HG03354 (cell line): ENCODE data around the gene ARMC9.

ENCODE experiments used
- ATAC-seq: cut with Tn5 transposase; IDR thresholded peaks from one replicate; pipeline ENCODE4 v1.9.1; 2021; ENCODE audit warnings: mild to moderate bottlenecking; ENCODE audit not compliant: unreplicated experiment, poor library complexity, severe bottlenecking

ARMC9 gene

GRCh38 chr2:231386446-231386845 is 188.0 kb downstream of the ARMC9 start:
- no peak for ATAC-seq

GRCh38 chr2:231387904-231388724 is 189.7 kb downstream of the ARMC9 start:
- ATAC-seq = no peak

- ATAC-seq = no peak
Measured at GRCh38 chr2:231388725-231389346, 190.4 kb downstream of the ARMC9 start.

GRCh38 chr2:231390667-231391066 is 192.2 kb downstream of the ARMC9 start:
- no peak for ATAC-seq

GRCh38 chr2:231391981-231392380 is 193.6 kb downstream of the ARMC9 start:
- ATAC-seq = peak; percentile 26

- no peak for ATAC-seq
Measured at GRCh38 chr2:231392431-231393148, 194.2 kb downstream of the ARMC9 start.

- peak; percentile 43 for ATAC-seq
Measured at GRCh38 chr2:231393149-231394131, 195.0 kb downstream of the ARMC9 start.

GRCh38 chr2:231394211-231395141 is 196.0 kb downstream of the ARMC9 start:
- peak; percentile 59 for ATAC-seq

GRCh38 chr2:231395188-231396057 is 197.0 kb downstream of the ARMC9 start, which contains the start of gene B3GNT7:
TSS of gene B3GNT7 (plus strand) at chr2:231395710. CDS start at chr2:231395804, 94 bp downstream.
- ATAC-seq = peak; percentile 29

- ATAC-seq = no peak
Measured at GRCh38 chr2:231396058-231396821, 197.8 kb downstream of the ARMC9 start.

GRCh38 chr2:231397011-231397927 is 198.8 kb downstream of the ARMC9 start:
- no peak for ATAC-seq

- no peak for ATAC-seq
Measured at GRCh38 chr2:231397928-231398294, 199.5 kb downstream of the ARMC9 start.

GRCh38 chr2:231398585-231398984 is 200.2 kb downstream of the ARMC9 start:
- ATAC-seq = no peak

GRCh38 chr2:231399046-231399852 is 200.8 kb downstream of the ARMC9 start:
- no peak for ATAC-seq
